ENCODE measurements around the gene AMDHD2.
"Not testable (repeated sequence)": the region's sequence is repeated elsewhere in the genome, so short reads cannot be mapped to it uniquely, and the experiment has no call there.

GRCh38 chr16:2578905-2579304 is 58.7 kb downstream of the AMDHD2 start:
- not testable (repeated sequence) for TF ChIP-seq CTCF, POLR2AphosphoS5 (IDR thresholded peaks at IDR 0.05)
